Activated CD4-positive, CD25-positive, alpha-beta regulatory T cell treated with anti-CD3 and anti-CD28 coated beads, Interleukin-2, amount 50 U/mL, for 24 hours (primary cell): ENCODE results near the gene SLAIN2.
A peak's percentile ranks its signal among the peaks of the same experiment; 100 is the strongest.
"Not testable (repeated sequence)": the region's sequence is repeated elsewhere in the genome, so short reads cannot be mapped to it uniquely, and the experiment has no call there.

ENCODE experiments used
- ATAC-seq, 2 donors: fragments of 150-1000 bp; cut with Tn5 transposase; one replicate each; pipeline ENCODE4 v1.10.0; 2021; ENCODE audit warnings: mild to moderate bottlenecking in 1 of 2, moderate library complexity in 1 of 2

Gene SLAIN2

DNA sequence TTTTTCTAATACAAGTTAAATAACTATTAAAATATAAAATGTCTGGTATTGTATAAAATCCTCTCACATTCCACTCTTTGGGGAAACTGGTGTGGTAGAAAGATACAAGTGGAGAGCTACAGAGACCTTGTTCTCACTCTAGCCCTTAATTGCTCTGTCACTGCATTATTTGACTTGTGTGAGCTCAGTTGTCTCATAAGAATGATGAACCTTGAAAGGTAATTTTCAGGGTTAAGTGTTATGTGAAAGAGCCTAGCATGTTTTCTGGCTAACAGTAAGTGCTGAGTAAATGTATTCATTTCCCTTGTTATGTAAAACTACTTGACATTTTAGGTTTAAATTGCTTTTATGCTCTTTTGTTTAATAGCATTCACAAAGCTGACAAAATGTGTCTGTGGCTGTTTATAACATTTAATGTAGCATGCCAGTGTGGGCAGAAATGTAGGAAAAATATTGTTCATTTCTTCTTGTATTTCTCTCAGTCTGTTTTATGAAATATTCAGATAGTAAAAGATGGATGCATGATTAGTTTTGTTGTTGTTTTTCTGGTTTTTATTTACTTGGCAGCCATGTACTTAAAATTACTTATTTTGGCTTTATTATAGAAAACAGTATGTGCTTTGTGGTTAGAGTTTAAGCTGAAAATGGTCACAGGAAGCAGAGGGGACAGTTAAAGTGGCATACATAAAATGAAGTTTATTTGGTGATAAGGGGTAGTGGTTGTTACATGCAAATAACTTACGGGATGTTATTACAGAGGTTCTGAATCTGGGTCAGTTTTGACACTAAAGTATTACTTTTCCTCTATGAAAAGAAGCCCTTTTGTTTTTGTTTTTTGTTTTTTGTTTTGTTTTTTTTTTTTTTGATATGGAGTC lies 29.2 kb downstream of the SLAIN2 start:
- ATAC-seq: no peak

DNA sequence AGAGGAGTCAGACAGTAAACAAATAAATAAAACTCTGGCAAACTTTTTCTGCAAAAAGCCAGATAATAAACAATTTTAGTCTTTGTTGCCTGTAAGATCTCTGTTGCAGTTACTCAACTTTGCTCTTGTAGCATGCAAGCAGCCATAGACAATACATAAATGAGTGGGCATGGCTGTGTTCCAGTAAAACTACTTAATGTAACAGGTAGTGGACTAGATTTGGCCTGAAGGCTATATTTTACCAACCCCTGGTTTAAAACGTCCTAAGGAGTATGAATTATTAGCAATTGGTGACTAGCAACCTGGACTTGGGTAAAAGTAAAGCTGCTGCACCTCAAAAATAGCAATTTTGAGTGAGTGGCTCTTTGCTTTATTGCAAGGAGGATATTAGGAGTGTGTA lies 30.9 kb downstream of the SLAIN2 start:
- ATAC-seq: no peak

DNA sequence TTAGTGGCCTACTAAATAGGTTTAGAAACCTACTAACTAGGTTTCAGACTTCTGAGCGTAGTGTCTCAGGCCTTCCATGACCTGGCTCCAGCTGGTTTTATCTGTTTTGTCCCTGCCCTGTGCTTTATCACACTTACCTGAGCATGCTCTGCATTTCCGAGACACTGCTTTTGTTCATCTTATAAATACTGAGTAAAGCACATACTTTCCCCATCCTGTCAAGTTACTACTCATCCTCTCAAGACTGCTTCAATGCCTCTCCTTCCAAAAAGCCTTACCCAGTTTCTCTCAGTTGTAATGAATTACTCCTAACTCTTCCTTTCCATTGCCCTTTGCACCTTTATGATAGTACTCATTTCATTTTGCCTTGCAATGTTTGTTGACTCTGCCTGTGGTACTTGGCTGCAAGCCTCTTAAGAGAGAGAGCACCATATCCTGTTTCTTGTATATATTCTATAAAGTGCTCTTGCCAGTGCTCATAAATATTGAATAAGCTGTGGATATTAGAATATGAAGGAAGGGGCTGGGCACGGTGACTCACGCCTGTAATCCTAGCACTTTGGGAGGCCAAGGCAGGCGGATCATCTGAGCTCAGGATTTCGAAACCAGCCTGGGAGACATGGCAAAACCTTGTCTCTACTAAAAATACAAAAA lies 34.4 kb downstream of the SLAIN2 start:
- no peak for ATAC-seq

DNA sequence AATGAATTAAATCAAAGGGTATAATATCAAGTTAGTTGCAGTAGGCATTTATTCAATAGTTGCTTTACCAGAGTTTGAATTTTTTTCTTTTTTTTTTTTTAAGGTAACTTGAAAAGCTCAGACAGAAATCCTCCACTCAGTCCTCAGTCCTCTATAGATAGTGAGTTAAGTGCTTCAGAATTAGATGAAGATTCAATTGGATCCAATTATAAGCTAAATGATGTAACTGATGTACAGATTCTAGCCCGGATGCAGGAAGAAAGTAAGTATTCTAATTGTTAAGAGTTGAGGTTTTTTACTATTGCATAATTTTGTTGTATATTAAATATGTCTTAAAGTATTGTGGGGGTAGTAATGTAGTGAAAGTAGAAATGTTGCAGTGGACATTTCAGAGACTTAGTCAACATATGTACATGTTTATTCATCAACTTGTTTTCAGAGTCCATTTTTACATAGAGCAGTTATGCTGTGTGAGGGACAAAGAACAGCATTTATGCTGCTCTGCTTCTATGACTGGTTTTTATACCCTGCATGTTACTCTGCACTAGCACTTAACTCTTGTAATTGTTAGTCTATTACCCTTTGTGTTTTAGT lies 38.4 kb downstream of the SLAIN2 start:
- ATAC-seq: no peak

DNA sequence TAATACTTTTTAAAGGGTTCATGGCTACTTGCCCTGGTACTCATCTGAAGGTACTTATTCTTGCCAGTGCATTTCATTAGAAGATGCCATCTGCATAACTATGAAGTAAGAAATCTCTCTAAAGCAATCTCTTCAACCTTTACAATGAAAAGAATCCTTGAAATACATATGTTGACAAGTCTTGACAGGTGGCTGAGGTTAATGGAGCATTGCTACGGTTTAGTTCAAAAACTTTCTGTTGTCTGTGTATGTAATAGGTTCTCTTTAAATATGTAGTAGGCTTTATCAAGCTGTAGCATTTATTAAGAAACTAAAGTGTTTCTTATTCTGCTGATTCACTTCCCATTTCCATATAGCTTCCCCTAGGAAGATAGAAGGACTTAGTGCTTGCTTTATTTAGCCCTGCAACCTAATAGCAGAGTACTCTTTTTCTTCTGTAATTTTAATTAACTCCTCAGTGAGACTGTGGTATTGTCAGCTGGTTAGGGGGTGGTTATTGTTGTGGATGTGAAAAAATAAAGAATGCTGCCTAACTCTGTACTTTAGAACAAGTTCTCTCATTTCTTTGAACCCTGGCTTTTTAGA lies 39.3 kb downstream of the SLAIN2 start:
- ATAC-seq: no peak

DNA sequence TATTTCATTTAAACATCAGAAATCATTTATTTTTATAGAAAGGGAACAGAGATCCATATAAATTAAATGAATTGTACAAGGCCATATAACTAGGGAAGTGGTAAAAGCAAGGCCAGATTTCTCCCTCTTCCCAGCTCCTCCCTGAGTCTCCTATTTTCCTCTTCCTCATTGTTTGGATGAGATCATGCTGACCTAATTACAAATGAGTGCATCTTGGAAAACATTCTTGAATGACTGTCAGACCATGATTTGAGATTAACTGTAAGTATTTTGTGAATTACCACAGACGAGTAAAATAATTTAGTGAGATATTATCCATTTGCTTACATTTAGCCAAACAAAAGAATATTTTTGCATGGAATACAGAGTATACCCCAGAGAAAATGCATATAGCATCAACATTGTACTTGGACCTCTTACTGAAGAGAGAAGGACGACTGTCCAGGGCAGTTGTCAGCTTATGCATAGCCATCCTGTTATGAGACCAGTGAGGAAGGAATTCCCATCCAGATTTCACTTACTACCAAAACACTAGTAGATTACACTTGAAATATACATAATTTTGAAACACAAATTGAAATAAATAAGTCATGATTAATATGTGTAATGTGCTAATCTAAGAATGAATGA lies 47.3 kb downstream of the SLAIN2 start:
- no peak for ATAC-seq

DNA sequence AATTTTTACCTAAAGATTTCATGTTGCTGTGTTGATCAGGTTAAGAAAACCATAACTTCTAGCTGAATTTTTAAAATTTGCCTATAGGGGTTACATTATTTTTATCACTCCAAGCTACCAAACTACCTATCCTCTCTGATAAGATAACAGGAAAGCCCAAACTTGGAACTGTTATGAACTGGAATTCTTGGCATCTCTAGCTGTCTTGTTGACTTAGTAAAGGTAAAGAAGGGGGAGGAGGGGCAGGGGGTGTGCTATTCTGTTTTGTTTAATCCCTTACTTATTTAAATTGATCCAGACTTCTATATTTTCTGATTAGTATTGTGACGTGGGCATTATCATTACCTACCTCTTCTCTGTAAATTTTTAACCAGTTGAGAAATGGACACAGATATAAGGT lies 54.7 kb downstream of the SLAIN2 start:
- ATAC-seq: no peak

DNA sequence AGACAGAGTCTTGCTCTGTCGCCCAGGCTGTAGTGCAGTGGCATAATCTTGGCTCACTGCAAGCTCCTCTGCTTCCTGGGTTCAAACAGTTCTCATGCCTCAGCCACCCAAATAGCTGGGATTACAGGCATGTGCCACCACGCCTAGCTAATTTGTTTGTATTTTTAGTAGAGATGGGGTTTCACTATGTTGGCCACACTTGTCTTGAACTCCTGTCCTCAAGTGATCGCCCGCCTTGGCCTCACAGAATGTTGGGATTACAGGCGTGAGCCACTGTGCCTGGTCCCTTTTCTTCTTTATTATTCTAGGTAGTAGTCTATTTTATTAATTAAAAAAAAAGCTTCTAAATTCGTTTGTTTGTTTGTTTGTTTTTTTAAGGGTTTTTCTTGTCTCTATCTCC lies 59.1 kb downstream of the SLAIN2 start:
- ATAC-seq: no peak

DNA sequence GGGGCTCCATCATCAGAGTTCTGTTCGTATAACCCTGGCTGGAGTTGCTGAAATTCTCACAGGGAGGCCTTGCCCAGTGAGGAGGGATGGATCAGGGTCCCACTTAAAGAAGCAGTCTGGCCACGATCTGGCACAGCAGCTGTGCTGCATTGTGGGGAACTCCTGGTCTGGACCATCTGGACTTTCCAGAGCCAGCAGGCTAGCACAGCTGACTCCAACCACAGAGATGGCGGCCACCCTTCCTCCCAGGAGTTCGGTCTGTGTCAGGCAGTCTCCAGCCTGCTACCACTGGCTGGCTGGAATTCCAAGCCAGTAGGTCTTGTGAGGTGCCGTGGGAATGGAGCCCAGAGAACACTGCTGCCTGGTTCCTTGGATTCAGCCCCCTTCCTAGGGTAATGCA lies 62.0 kb downstream of the SLAIN2 start:
- ATAC-seq: no peak

DNA sequence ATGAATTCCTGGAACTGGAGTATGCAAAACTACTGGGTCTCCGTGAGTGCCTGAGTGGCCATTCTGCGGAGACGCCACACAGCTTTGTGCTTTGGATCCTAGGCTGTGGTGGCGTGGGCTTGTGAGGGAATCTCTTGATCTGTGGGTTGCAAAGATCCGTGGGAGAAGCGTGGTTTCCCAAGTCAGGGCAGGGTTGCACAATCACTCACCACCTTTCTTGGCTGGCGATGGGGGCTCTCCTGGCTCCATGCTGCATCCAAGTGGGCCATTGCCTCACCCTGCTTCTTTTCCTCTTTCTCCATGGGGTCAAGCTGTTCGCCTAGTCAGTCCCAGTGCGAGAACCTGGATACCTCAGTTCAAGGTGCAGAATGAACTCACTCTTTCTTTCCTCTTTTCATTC lies 62.5 kb downstream of the SLAIN2 start:
- ATAC-seq: no peak

DNA sequence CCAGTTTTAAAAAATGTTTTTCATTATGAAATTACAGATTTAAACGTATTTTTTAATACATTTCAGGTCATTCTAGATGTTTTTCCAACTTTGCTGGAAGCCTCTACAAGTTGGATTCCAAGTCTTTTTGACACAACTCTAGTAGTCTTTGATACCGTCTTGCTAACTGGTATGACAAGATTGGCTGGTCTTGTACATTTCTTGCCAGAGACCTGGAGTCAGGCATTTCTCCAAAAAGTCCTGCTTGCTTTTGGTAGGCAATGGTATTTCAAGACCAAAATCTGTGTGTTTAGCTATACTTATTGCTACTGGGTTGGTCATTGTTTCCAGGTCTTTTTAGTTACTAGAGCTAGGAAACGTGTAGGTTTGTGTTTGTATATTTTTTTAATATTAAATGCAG lies 64.6 kb downstream of the SLAIN2 start:
- ATAC-seq: no peak

DNA sequence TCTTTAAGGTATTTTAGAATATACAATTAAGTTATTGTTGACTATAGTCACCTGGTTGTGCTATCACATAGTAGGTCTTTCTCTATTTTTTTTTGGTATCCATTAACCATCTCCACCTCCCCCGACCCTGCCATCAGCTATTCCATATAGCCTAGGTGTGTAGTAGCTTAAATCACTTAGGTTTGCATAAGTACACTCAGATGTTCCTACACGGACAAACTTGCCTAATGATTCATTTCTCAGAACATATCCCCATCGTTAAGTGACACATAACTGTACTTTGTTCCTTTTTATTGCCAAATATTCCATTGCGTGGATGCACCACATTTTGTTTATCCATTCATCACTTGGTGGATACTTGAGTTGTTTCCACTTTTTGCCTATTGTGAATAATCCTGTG lies 67.9 kb downstream of the SLAIN2 start:
- no peak for ATAC-seq

DNA sequence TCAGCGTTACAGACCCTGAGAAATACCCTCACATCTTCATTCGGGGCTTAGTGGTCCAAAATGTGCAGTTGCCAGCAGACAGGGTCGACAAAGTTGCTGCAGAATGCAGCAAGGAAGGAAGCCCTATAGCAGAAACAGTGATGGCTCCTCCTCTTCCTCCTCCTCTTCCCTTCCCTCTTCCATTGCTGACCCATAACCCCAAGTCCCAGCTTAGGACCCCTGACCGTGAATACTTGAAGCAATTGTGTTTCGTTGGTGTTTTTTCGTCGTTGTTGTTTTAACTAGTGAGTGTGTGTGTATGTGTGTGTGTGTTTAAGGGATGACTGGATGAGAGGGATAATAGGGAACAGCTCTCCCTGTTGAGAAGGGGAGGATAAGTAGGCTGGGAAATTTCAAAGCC lies 69.5 kb downstream of the SLAIN2 start:
- ATAC-seq: no peak

DNA sequence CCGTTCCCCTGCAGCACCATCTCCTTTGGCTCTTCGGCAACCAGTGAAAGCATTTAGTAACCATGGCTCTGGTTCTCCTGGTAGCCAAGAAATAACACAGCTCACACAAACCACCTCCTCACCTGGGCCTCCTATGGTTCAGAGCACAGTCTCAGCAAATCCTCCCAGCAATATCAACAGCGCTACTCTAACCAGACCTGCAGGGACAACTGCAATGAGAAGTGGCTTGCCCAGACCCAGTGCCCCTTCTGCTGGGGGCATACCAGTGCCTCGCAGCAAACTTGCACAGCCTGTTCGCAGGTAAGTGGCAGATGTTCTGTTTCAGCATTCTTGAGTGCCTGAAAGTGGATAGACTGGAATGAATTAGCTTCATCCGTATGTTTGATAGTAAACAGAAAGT lies 78.8 kb downstream of the SLAIN2 start:
- no peak for ATAC-seq

DNA sequence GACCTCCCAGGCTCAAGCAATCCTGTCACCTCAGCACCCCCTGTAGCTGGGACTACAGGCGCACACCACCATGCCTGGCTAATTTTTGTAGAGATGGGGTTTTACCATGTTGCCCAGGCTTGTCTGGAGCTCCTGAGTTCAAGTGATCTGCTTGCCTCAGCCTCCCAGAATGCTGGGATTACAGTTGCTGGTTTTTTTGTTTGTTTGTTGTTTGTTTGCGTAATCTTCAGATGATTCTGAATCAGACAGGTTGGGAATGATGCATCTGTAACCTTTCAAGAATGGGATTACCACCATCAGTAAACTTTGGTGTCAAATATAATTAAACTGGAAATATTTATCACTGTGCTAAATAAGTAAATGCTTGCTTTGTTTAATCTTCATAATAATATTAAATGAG lies 79.8 kb downstream of the SLAIN2 start:
- no peak for ATAC-seq

DNA sequence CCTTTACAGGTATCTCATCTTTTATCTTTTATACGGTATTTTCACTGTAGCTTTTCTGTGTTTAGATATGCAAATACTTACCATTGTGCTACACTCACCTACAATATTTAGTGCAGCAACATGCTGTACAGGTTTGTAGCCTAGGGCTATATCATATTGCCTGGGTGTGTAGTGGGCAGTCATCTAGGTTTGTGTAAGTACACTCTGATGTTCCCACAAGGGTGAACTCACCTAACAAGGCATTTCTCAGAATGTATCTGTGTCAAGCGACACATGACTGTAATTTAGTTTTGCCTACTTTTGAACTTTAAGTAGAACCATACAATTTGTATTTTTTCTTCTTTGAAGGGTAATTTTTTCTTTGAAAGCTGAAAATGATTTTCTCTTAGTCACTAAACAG lies 87.6 kb downstream of the SLAIN2 start:
- ATAC-seq: peak; percentile 68 to 79

DNA sequence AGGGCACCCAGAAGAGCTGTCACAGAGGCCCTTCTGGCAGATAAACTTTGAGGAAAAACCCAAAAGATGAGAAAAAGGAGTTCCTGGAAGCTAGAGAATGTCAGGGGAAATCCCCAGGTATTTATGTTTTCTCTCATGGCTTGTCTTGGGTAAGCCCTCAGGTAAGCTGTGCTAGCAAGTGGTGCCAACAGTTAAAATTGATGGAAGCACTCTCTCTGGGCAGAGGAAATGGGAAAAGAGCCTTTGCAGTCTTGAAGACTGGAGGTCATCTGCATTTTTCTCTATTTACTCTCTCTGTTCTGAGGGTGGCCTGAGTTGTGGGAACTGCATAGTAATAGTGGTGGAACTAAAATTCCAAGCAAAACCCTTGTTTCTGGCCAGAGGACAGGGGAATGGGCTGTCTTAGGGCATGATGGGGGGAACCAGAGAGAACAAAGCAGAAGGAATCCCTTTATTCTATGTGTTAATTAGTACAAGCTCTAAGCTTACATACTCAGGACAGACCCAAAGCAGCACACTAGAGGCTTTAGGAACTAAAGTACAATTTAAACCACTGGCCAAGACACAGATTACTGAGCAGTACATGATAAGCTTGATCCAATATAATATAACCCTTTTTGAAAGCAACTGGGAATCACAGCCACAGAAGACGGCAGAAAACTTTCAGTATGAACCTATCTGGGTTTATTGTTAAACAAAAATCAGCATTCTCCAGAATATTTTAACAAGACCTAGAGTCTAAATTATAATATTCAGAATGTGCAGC lies 88.6 kb downstream of the SLAIN2 start:
- peak in 1 of 2 donors; percentile 33 for ATAC-seq

DNA sequence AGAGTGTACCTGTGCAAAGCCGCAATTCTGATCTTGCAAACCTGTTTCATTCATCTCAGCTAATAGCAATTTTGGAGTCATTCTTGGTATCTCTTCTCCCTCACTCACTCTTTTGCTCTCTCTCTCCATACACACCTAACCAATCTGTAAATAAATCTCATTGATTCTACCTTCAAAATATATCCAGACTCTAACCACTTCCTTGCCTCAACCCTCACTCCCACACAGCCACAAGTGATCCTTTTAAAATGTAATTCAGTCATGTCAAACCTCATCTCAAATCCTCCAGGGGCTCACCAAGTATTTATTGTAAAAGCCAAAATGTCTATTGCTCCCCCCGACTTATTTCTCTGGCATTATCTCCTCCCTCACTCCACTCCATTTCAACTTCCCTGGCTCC lies 90.1 kb downstream of the SLAIN2 start:
- ATAC-seq: peak in 1 of 2 donors; percentile 12

DNA sequence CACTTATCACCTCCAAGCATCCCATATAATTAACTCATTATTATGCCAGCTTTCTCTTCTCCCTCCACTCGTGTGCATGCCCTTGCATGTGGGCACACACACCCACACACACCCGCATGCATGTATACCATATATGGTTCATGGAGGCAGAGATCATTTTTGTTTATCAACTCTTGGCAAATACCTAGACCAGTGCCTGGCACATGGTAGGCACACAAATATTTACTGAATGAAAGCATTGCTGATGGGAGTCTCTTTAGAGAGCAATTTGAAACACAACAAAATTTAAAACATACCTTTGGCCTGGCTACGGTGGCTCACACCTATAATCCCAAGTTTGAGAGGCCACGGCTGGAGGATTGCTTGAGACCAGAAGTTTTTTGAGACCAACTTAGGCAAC lies 90.7 kb downstream of the SLAIN2 start:
- ATAC-seq: no peak

DNA sequence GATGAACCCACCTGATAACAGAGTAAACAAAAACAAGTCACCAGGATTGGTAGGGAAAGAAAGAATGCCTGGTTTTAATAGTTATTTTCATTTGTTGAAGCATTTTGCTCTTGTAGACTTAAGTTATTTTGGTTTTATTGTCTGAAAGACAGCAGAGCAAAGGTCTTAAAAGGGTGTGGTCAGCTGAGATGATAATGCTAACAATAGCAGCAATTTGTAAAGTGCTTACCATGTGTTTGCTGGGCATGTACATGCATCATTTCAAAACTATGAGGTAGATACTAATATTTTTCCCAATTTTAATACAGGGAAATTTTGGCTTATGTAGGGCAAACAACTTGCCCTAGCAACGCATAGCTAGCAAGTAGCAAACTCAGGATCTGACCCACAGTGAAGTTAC lies 95.0 kb downstream of the SLAIN2 start:
- no peak for ATAC-seq

DNA sequence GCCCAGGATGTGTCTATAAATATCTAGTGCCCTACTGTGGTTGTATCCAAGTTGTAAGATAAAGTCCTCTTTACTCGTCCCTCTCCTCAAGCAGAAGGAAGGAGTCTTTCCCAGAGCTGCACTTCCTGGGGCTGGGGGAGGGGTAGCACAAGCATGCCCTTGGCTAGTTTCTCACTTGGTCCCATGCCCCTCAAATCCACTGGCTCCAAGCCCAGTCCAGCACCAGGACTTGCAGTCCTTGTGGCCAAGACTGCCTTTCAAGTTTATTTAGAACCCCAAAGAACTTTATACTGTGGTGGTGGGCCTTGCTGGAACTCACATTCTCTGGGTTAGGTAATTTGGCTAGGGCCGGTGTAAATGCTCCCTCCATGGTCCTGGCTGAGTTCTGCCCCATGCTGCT lies 98.7 kb downstream of the SLAIN2 start:
- no peak for ATAC-seq

DNA sequence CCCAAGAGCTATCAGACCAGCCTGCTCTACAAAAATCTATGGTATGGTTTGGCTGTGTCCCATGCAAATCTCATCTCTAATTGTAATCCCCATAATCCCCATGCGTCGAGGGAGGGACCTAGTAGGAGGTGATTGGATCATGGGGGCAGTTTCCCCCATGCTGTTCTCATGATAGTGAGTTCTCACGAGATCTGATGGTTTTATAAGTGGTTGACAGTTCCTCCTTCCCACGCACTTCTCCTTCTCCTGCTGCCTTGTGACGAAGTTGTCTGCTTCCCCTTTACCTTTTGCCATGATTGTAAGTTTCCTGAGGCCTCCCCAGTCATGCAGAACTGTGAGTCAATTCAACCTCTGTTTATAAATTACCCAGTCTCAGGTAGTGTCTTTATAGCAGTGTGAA lies 99.6 kb downstream of the SLAIN2 start:
- ATAC-seq: not testable (repeated sequence)
